GM19324 (cell line): Measurements from ENCODE around the gene CDKN1B.

Source experiments
- ATAC-seq: cut with Tn5 transposase; IDR thresholded peaks from one replicate; pipeline ENCODE4 v1.9.1; 2021; ENCODE audit warnings: mild to moderate bottlenecking, moderate library complexity; ENCODE audit not compliant: unreplicated experiment, low FRiP score

CDKN1B gene

DNA sequence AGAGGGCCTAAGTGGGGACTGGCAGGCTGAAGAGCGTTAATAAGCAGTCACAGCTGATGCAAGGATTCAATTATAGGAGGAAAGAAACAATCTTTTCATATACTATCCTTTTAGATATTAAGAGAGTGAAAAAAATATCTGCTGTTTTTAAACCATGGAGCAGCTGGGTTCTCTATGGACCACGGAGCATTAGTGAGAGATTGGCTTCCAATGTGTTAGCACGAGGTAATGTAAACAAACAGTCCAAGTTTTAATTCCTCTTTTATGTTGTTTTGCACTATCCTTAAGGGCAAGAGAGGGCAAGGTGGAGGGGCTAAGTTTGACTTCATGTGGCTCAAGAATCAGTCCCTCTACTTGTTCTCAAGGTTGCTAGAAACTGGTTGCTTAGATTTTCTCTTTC lies 30.9 kb downstream of the CDKN1B start:
- ATAC-seq, result no peak

DNA sequence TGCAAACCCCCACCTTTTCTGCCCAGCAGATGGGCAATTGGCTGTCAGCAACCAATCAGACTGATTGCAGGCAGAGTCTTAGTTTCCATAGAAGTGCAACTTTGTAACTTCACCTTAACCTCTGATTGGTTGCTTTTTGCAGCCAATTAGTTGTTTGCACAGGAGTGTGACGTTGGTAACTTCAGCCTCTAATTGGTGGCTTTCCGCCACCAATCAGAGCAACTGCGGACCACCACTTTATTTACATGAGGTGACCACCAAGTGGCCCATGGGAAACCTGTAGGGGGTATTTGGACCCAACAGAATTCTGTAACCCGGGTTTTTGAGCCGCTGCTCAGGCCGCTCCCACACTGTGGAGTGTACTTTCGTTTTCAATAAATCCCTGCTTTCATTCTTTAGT lies 32.3 kb downstream of the CDKN1B start:
- no peak for ATAC-seq

DNA sequence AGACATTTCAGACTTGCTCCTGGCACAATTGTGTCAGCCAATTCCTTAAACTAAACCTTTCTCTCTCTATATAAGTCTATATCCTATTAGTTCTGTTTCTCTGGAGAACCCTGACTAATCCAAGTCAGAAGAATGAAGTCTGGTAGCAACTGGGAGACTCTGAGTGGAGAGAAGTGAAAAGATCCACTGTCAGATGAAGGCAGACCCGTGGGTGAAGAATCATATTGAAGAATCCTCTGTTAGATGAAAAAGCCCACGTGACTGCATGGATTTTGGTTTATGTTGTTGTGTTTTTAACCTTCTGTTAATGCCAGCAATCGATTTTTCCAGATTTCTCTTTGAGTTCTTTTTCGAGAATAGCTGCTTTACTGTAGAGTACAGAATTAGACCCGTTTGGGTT lies 38.8 kb downstream of the CDKN1B start:
- ATAC-seq, result no peak

DNA sequence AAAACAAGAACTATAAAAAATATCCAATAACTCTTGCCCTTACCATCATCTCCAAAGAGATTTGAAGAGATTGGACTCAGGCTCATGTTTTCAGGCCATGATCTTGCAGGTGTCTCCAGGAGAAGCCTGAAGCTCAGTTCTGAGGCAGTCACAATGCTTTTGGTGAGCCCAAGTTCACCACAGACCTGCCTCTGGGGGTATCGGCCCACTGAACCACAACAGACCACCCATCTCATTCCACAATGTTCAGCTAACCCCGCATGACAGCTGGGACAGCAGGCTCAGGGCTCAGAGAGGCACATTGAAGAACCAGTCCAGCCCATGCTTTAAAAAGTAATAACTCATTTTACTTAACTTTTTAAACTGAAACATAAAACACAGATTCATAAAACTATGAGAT lies 40.0 kb downstream of the CDKN1B start:
- ATAC-seq, result no peak

DNA sequence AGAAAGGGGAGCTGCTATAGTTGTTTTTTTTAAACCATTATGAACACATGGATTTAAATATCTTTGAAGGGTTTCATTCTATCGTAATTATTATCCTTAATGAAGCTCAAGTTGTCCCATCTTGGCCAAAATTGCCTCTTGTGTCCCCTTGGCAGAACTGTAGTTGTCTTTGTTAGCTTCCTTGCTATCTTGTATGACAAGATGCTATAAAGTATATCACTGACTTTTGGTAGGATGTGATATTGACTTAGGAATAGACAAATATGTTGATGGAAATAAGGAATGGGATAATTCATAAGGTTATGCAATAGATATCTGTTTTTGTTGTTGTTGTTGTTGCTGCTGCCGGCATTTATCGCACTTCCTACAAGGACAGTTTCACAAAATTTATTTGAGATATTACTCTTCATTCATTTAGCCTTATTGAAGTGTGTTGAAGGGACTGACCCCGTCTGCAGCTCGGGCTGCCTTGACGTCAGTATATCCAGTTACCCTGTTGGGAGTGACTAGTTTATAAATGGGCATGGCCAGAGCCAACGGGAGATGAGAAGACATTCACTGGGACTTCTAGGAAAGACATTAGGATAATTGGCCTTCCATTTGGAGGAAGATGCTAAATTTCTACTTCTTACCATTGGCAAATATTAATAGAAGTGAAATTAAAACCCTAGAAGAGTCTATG lies 42.2 kb downstream of the CDKN1B start:
- ATAC-seq, result no peak

DNA sequence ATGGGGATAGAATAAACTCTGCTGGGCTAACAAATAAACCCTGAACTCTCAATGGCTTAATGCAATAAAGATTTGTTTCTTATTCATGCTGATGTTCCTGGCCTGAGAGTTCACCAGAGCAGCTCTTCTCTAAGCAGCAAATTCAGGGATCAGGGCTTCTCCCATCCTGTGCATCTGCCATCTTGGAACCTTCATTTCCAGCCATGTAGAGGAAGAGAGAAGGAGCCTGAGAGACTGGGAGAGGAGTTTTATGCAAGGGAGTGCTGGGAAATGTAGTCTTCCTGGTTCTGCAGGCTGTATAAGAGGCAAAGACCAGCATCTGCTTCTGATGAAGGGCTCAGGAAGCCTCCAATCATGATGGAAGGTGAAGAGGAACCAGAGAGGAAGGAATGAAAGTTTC lies 47.7 kb downstream of the CDKN1B start:
- no peak for ATAC-seq

DNA sequence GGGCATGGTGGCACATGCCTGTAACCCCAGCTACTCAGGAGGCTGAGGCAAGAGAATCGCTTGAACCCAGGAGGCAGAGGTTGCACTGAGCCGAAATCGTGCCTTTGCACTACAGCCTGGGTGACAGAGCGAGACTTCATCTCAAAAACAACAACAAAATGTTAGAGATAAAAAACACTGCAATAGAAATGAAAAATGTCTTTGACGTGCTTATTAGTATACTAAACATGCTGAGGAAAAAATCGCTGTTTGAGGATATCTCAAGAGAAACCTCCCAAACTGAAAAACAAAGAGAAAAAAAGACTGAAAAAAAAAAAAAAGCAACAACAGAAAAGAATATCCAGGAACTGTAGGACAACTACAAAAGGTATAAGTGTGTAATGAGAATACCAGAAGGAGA lies 53.1 kb downstream of the CDKN1B start:
- ATAC-seq, result no peak
